Neural progenitor cell (in vitro differentiated cells): ENCODE data around the gene GHITM. TPM values are rescaled to one million over a fixed set of nuclear protein-coding genes. Genes with fewer than 3 reads are reported as not detected.

Experiments used
- DNase-seq: peaks from one replicate; pipeline ENCODE4 v3.0.0-alpha.2; 2016; ENCODE audit warnings: low spot score
- H2AFZ ChIP-seq: fragments of 200-600 bp; sonication (generic); replicated peaks from 2 replicates; pipeline ENCODE4 v1.6.1; 2016; ENCODE audit warnings: antibody characterized with exemption
- H3F3A ChIP-seq: fragments of 200-600 bp; sonication (generic); 2 replicates; pipeline ENCODE4 v1.6.1; 2016; ENCODE audit warnings: antibody characterized with exemption, low read depth
- H3K27ac ChIP-seq: fragments of 200-600 bp; sonication (generic); 2 replicates; pipeline ENCODE4 v1.5.1; 2016; ENCODE audit warnings: mild to moderate bottlenecking
- H3K27me3 ChIP-seq: fragments of 200-600 bp; sonication (generic); 2 replicates; pipeline ENCODE4 v1.6.1; 2016; ENCODE audit warnings: mild to moderate bottlenecking, moderate library complexity
- H3K36me3 ChIP-seq: fragments of 200-600 bp; sonication (generic); 2 replicates; pipeline ENCODE4 v1.5.1; 2016
- H3K4me1 ChIP-seq: fragments of 200-600 bp; sonication (generic); 2 replicates; pipeline ENCODE4 v1.6.1; 2016; ENCODE audit warnings: mixed run types
- H3K4me2 ChIP-seq: fragments of 200-600 bp; sonication (generic); 2 replicates; pipeline ENCODE4 v1.6.1; 2016
- H3K4me3 ChIP-seq: fragments of 200-600 bp; sonication (generic); 2 replicates; pipeline ENCODE4 v1.5.1; 2016
- H3K79me2 ChIP-seq: fragments of 200-600 bp; sonication (generic); 2 replicates; pipeline ENCODE4 v1.6.1; 2016; ENCODE audit warnings: low read depth
- H3K9ac ChIP-seq: fragments of 200-600 bp; sonication (generic); 2 replicates; pipeline ENCODE4 v1.6.1; 2016
- H3K9me3 ChIP-seq: fragments of 200-600 bp; sonication (generic); 2 replicates; pipeline ENCODE4 v1.5.1; 2016; ENCODE audit warnings: low read depth
- H4K20me1 ChIP-seq: fragments of 200-600 bp; sonication (generic); 2 replicates; pipeline ENCODE4 v1.6.1; 2016; ENCODE audit warnings: low read depth
- H3K27ac Mint-ChIP-seq: 3 replicates; pipeline ENCODE4 v1.8.0; 2021; ENCODE audit warnings: mixed read lengths
- H3K27me3 Mint-ChIP-seq: 2 replicates; pipeline ENCODE4 v1.8.0; 2022; ENCODE audit warnings: low read depth, mild to moderate bottlenecking, inconsistent platforms, moderate library complexity, mixed read lengths; ENCODE audit not compliant: insufficient read depth
- H3K36me3 Mint-ChIP-seq: 3 replicates; pipeline ENCODE4 v1.8.0; 2021; ENCODE audit warnings: mixed read lengths
- H3K4me1 Mint-ChIP-seq: 3 replicates; pipeline ENCODE4 v1.8.0; 2021; ENCODE audit warnings: mixed read lengths
- H3K4me3 Mint-ChIP-seq: 3 replicates; pipeline ENCODE4 v1.8.0; 2021; ENCODE audit warnings: mild to moderate bottlenecking, moderate library complexity, mixed read lengths
- H3K9me3 Mint-ChIP-seq: 3 replicates; pipeline ENCODE4 v1.8.0; 2020; ENCODE audit warnings: mixed read lengths
- CTCF ChIP-seq: fragments of 200-600 bp; sonication (generic); IDR thresholded peaks from 2 replicates; pipeline ENCODE4 v1.5.1; 2017; ENCODE audit warnings: antibody characterized with exemption, mild to moderate bottlenecking
- EZH2 ChIP-seq: fragments of 200-600 bp; sonication (generic); IDR thresholded peaks from 2 replicates; pipeline ENCODE4 v1.6.1; 2017; ENCODE audit warnings: antibody characterized with exemption, mild to moderate bottlenecking, moderate library complexity
- EZH2phosphoT487 ChIP-seq: fragments of 200-600 bp; sonication (generic); IDR thresholded peaks from 2 replicates; pipeline ENCODE4 v1.6.1; 2017; ENCODE audit warnings: antibody characterized with exemption
- total RNA-seq: library from RNA; depleted of rRNA; stranded (reverse); fragments of >200 nt; gene quantifications from 2 replicates; pipeline ENCODE4 v1.2.3, GENCODE V29; 2015; ENCODE audit warnings: low replicate concordance

GHITM gene
- total RNA-seq, 1 donor from 2014 or later: 181 TPM

- no peaks in the 10 kb centered on the region for H3K9me3 ChIP-seq
- H3K4me1 ChIP-seq: no peaks in the 10 kb centered on the region
- H4K20me1 ChIP-seq: no peaks in the 10 kb centered on the region
- TF ChIP-seq CTCF (no peak), EZH2phosphoT487 (no peak)
- H3F3A ChIP-seq: no peaks in the 10 kb centered on the region
- Mint-ChIP-seq H3K4me3 (no peak overlapping the region), H3K4me1 (peaks cover 6% of the 10 kb centered on the region), H3K27ac (peak overlapping the region; percentile 72), H3K9me3 (no peaks in the 10 kb centered on the region), H3K27me3 (peaks cover 2% of the 10 kb centered on the region), H3K36me3 (no peaks in the 10 kb centered on the region)
- no peak overlapping the region for H3K9ac ChIP-seq
- H3K27ac ChIP-seq: no peak overlapping the region
- no peak overlapping the region for H2AFZ ChIP-seq
- H3K27me3 ChIP-seq: no peaks in the 10 kb centered on the region
- no peaks in the 10 kb centered on the region for H3K36me3 ChIP-seq
- H3K4me3 ChIP-seq: no peak overlapping the region
- no peaks in the 10 kb centered on the region for H3K79me2 ChIP-seq
- DNase-seq: no peak
- H3K4me2 ChIP-seq: no peak overlapping the region
Observed at GRCh38 chr10:84172467-84173356, 33.4 kb downstream of the GHITM start.

- no peak within 1 kb of the TSS for H2AFZ ChIP-seq
- TF ChIP-seq CTCF (no peak), EZH2phosphoT487 (no peak), EZH2 (no peak)
- DNase-seq: no peak
- H3K27ac Mint-ChIP-seq: peak within 1 kb of the TSS; percentile 63
- no peak within 1 kb of the TSS for H3K27ac ChIP-seq
- H3K36me3 ChIP-seq: no peaks in the 10 kb centered on the region
- no peaks in the 10 kb centered on the region for H3K79me2 ChIP-seq
- H3K4me3 ChIP-seq: no peak within 1 kb of the TSS
- H3K4me3 Mint-ChIP-seq: no peak within 1 kb of the TSS
- no peaks in the 10 kb centered on the region for H3K9me3 ChIP-seq
- no peaks in the 10 kb centered on the region for H3F3A ChIP-seq
- H4K20me1 ChIP-seq: no peaks in the 10 kb centered on the region
- no peak within 1 kb of the TSS for H3K4me2 ChIP-seq
- no peak within 1 kb of the TSS for H3K9ac ChIP-seq
- H3K27me3 Mint-ChIP-seq: peaks cover 2% of the 10 kb centered on the region
- H3K4me1 Mint-ChIP-seq: peaks cover 6% of the 10 kb centered on the region
- H3K36me3 Mint-ChIP-seq: no peaks in the 10 kb centered on the region
- H3K9me3 Mint-ChIP-seq: no peaks in the 10 kb centered on the region
- H3K4me1 ChIP-seq: no peaks in the 10 kb centered on the region
- no peaks in the 10 kb centered on the region for H3K27me3 ChIP-seq
Observed at GRCh38 chr10:84173501-84173929, 34.2 kb downstream of the GHITM start, which contains the start of gene GPR15LG. GPR15LG (plus strand) TSS chr10:84173801; CDS start chr10:84173852, 51 bp downstream.

GRCh38 chr10:84175436-84175835 lies 36.1 kb downstream of the GHITM start:
- H3K36me3 Mint-ChIP-seq: no peaks in the 10 kb centered on the region
- DNase-seq: no peak

GRCh38 chr10:84176351-84176750 lies 37.0 kb downstream of the GHITM start:
- H4K20me1 ChIP-seq: no peaks in the 10 kb centered on the region
- Mint-ChIP-seq H3K27ac (peak overlapping the region; percentile 52), H3K27me3 (peaks cover 2% of the 10 kb centered on the region), H3K9me3 (no peaks in the 10 kb centered on the region), H3K36me3 (no peaks in the 10 kb centered on the region), H3K4me1 (peaks cover 4% of the 10 kb centered on the region), H3K4me3 (no peak overlapping the region)
- no peak overlapping the region for H3K4me3 ChIP-seq
- no peaks in the 10 kb centered on the region for H3K79me2 ChIP-seq
- no peak overlapping the region for H3K4me2 ChIP-seq
- peaks cover 3% of the 10 kb centered on the region for H3K4me1 ChIP-seq
- no peaks in the 10 kb centered on the region for H3F3A ChIP-seq
- H2AFZ ChIP-seq: no peak overlapping the region
- H3K36me3 ChIP-seq: no peaks in the 10 kb centered on the region
- H3K27ac ChIP-seq: no peak overlapping the region
- TF ChIP-seq EZH2: no peak
- TF ChIP-seq CTCF: no peak
- no peak for TF ChIP-seq EZH2phosphoT487
- no peak for DNase-seq
- no peaks in the 10 kb centered on the region for H3K27me3 ChIP-seq
- H3K9me3 ChIP-seq: no peaks in the 10 kb centered on the region
- H3K9ac ChIP-seq: no peak overlapping the region

More at GRCh38 chr10:84175436-84175835, 36.1 kb downstream of the GHITM start:
- H3K27me3 ChIP-seq: no peaks in the 10 kb centered on the region
- H3K4me1 Mint-ChIP-seq: peaks cover 6% of the 10 kb centered on the region
- no peak overlapping the region for H3K4me2 ChIP-seq
- no peaks in the 10 kb centered on the region for H3K79me2 ChIP-seq
- no peak overlapping the region for H3K27ac Mint-ChIP-seq
- H3K4me3 Mint-ChIP-seq: no peak overlapping the region
- H3K36me3 ChIP-seq: no peaks in the 10 kb centered on the region
- H3K27me3 Mint-ChIP-seq: peaks cover 2% of the 10 kb centered on the region
- no peak for TF ChIP-seq EZH2phosphoT487
- no peak for TF ChIP-seq EZH2
- no peak overlapping the region for H2AFZ ChIP-seq
- no peak overlapping the region for H3K4me3 ChIP-seq
- H4K20me1 ChIP-seq: no peaks in the 10 kb centered on the region
- H3F3A ChIP-seq: no peaks in the 10 kb centered on the region
- H3K27ac ChIP-seq: no peak overlapping the region
- H3K9me3 Mint-ChIP-seq: no peaks in the 10 kb centered on the region
- peaks cover 3% of the 10 kb centered on the region for H3K4me1 ChIP-seq
- H3K9me3 ChIP-seq: no peaks in the 10 kb centered on the region
- H3K9ac ChIP-seq: no peak overlapping the region
